K562 (cell line): ENCODE results near the gene MYPN.

Experiments used
- CEBPB ChIP-seq: fragments of 450-650 bp; IDR thresholded peaks from 2 replicates; pipeline ENCODE4 v1.6.1; 2016; ENCODE audit warnings: missing genetic modification characterization, missing compliant biosample characterization
- ELF1 ChIP-seq: fragments of 200-800 bp; sonication (Bioruptor generic); IDR thresholded peaks from 2 replicates; pipeline ENCODE4 v1.6.1; 2016; ENCODE audit warnings: missing genetic modification characterization, missing compliant biosample characterization
- POLR2A ChIP-seq: fragments of 450-650 bp; conservative IDR thresholded peaks from 2 replicates; pipeline ENCODE4 v1.6.1; 2016
- PTBP1 ChIP-seq: fragments of 200-400 bp; formaldehyde crosslinking; IDR thresholded peaks from 2 replicates; pipeline ENCODE4 v1.6.1; 2017; ENCODE audit warnings: low read depth, low read length
- TBP ChIP-seq: optimal IDR thresholded peaks from 2 replicates; pipeline ENCODE3; 2011; ENCODE audit warnings: low read depth, low read length, improper control_type of control experiment

DNA sequence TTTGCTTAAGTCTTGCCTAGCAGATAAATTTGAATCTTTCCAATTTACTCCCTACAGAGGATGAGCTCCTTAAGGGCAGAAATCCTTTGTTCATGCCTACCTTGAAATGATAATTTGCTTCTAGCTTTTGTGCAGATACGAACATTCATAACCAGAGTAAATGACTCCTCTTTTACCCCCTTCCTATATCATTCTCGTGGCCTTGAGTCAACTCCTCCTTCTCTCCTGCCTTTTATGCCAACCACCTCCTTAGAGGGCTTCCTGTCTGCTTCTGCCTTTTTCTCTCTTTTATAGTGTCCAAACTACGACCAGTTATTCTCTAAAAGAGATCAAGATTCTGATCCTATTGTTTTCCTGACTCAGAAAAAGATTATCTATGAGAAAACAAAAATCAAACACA, 36.4 kb downstream of the MYPN start:
- TF ChIP-seq CEBPB (tag) (no peak), POLR2A (no peak), TBP (no peak), PTBP1 (no peak), ELF1 (no peak)
